Colonic mucosa (tissue), 4 donors: Measurements from ENCODE around the gene PTGER4. TPM values are rescaled to one million over a fixed set of nuclear protein-coding genes. Genes with fewer than 3 reads are reported as not detected.
"Not testable (repeated sequence)": the region's sequence is repeated elsewhere in the genome, so short reads cannot be mapped to it uniquely, and the experiment has no call there.

Source experiments
- DNase-seq: peaks from one replicate; pipeline ENCODE4 v3.0.0-alpha.2; 2020
- H3K27ac ChIP-seq: fragments of 200-600 bp; one replicate; pipeline ENCODE4 v1.8.0; 2021
- H3K27me3 ChIP-seq: fragments of 200-600 bp; one replicate; pipeline ENCODE4 v1.8.0; 2021
- H3K36me3 ChIP-seq: fragments of 200-600 bp; one replicate; pipeline ENCODE4 v1.8.0; 2021
- H3K4me1 ChIP-seq: fragments of 200-600 bp; one replicate; pipeline ENCODE4 v1.8.0; 2021; ENCODE audit warnings: mild to moderate bottlenecking
- H3K4me3 ChIP-seq: fragments of 200-600 bp; one replicate; pipeline ENCODE4 v1.8.0; 2021
- H3K9ac ChIP-seq, 2 donors: one replicate each; pipeline ENCODE4 v1.7.0; 2013; ENCODE audit warnings: control low read depth in 2 of 2, low read depth in 2 of 2, low read length in 2 of 2
- H3K9me3 ChIP-seq: fragments of 200-600 bp; one replicate; pipeline ENCODE4 v1.8.0; 2021
- intact Hi-C: fragments of 100-400 bp; cut with DNase I; formaldehyde crosslinking; loops from one replicate; pipeline ENCODE4 v1.14.1; 2022
- total RNA-seq, 2 donors: library from RNA; stranded (reverse); fragmentation: NEBNext Ultra II Directional in 1 of 2; extraction: Animal tissue kit (Norgen Biotek cat#: 25700) in 1 of 2; gene quantifications; one replicate each; pipeline ENCODE4 v1.2.1, GENCODE V29; 2021
- TF ChIP-seq, protein P1 (sequence below): fragments of 200-600 bp; IDR thresholded peaks from one replicate; pipeline ENCODE4 v1.8.0; 2022; ENCODE audit warnings: antibody characterized with exemption, mild to moderate bottlenecking
- donor health status: healthy.
- donor health status: DM: no; HTN: no; CAD: no.
- donor health status: DM: no; HTN: no; CAD: no.

Gene PTGER4
- total RNA-seq, 2 donors from 2014 or later = 28.1 to 53.4 TPM

DNA sequence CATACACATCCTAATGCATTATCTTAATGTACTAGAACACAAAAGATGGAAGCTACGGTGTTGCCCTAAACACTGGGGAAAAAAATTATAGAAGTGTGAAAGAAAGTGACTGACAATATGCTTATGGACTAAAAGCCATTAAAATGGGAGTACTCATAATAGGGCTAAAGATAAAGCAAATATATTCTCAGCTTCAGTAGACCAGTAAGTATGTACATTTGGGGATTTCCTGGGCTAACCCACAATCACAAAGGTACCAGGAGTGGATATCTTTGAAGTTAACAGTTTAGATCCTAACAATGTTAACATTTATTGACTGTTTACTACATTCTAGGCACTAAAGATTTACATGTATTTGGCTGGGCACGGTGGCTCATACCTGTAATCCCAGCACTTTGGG, 36.9 kb downstream of the PTGER4 start:
- no peak for DNase-seq
- TF ChIP-seq, protein P1, sequence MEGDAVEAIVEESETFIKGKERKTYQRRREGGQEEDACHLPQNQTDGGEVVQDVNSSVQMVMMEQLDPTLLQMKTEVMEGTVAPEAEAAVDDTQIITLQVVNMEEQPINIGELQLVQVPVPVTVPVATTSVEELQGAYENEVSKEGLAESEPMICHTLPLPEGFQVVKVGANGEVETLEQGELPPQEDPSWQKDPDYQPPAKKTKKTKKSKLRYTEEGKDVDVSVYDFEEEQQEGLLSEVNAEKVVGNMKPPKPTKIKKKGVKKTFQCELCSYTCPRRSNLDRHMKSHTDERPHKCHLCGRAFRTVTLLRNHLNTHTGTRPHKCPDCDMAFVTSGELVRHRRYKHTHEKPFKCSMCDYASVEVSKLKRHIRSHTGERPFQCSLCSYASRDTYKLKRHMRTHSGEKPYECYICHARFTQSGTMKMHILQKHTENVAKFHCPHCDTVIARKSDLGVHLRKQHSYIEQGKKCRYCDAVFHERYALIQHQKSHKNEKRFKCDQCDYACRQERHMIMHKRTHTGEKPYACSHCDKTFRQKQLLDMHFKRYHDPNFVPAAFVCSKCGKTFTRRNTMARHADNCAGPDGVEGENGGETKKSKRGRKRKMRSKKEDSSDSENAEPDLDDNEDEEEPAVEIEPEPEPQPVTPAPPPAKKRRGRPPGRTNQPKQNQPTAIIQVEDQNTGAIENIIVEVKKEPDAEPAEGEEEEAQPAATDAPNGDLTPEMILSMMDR = no peak
- Histone ChIP-seq H3K36me3 (no peaks in the 10 kb centered on the region), H3K9ac (no peak overlapping the region), H3K4me3 (no peak overlapping the region), H3K27ac (no peak overlapping the region), H3K27me3 (no peaks in the 10 kb centered on the region), H3K4me1 (no peaks in the 10 kb centered on the region), H3K9me3 (no peaks in the 10 kb centered on the region)
- intact Hi-C loops = no loop called here

DNA sequence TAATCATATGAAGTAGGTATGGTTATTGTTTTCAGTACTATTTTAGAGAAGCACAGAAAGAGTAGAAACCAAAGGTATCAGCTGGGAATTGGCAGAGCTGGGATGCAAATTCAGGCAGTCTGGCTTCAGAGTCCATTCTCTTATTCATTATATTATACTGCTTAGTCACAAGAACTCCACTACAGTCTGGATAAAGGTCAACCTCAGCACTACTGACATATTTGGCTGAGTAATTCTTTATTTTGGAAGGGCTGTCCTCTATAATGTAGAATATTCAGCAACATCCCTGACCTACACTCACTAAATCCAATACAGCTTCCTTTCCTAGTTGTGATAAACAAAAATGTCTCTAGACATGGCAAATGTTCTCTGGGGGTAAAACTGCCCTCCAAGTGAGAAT, 37.6 kb downstream of the PTGER4 start:
- intact Hi-C loops = no loop called here
- no peak overlapping the region for H3K4me3 ChIP-seq

DNA sequence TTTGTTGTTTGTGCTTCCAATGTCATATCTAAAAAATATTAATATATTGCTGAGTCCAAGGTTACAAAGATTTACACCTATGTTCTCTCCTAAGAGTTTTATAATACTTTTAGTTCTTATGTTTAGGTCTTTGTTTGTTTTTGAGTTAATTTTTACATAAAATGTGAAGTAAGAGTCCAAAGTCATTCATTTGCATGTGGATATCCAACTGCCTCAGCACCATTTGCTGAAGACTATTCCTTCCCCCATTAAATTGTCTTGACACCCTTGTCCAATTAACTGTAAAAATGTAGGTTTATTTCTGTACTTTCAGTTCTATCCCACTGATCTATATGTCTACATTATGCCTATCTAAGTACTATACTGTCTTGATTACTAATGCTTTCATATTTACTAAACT, 40.4 kb downstream of the PTGER4 start:
- H3K4me3 ChIP-seq = no peak overlapping the region
- intact Hi-C loops = no loop called here
- H3K27ac ChIP-seq = no peak overlapping the region
- H3K9ac ChIP-seq = no peak overlapping the region
- no peaks in the 10 kb centered on the region for H3K9me3 ChIP-seq
- TF ChIP-seq, protein P1 = no peak
- DNase-seq = no peak
- no peaks in the 10 kb centered on the region for H3K36me3 ChIP-seq
- no peaks in the 10 kb centered on the region for H3K4me1 ChIP-seq
- H3K27me3 ChIP-seq = no peaks in the 10 kb centered on the region

More for the DNA sequence above, 37.6 kb downstream of the PTGER4 start:
- no peaks in the 10 kb centered on the region for H3K4me1 ChIP-seq
- DNase-seq = no peak
- TF ChIP-seq, protein P1 = no peak
- no peaks in the 10 kb centered on the region for H3K9me3 ChIP-seq
- H3K36me3 ChIP-seq = no peaks in the 10 kb centered on the region
- no peaks in the 10 kb centered on the region for H3K27me3 ChIP-seq
- no peak overlapping the region for H3K27ac ChIP-seq
- H3K9ac ChIP-seq = no peak overlapping the region

DNA sequence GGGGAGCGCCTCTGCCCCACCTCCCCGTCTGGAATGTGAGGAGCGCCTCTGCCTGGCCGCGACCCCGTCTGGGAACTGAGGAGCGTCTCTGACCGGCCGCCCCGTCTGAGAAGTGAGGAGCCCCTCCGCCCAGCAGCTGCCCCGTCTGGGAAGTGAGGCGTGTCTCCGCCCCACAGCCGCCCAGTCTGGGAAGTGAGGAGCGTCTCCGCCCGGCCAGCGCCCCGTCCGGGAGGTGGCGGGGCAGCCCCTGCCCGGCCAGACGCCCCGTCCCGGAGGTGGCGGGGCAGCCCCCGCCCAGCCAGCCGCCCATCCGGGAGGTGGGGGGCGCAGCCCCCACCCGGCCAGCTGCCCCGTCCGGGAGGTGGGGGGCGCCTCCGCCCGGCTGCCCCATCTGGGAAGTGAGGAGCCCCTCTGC, 42.8 kb downstream of the PTGER4 start:
- DNase-seq, H3K36me3 ChIP-seq: not testable (repeated sequence)

DNA sequence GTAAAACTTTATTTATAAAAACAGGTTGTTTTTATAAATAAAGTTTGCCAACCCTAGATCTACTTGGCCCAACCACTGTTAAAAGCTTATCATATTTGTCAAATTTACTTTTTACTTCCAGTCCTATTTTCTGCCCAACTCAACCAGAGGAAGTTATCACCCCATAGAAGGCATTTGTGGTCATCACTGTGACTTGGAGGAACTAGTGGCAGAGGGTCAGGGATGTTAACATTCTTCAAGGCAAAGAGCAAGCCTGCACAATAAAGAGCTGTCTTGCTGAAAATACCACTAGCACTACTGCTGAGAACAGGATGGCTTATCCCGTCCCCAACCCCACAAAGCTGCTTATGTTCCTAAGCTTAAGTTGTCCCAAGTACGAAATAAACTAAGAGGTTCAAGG, 53.7 kb downstream of the PTGER4 start:
- intact Hi-C loops = loop anchor here (10.0 kb wide), 2 partner anchors 1019 to 1159 kb away; no protein-coding TSS in a partner anchor
- DNase-seq = no peak
- peak overlapping the region; percentile 68 for H3K27ac ChIP-seq

More for the DNA sequence above, 42.8 kb downstream of the PTGER4 start:
- H3K27me3 ChIP-seq, H3K4me1 ChIP-seq, intact Hi-C loops, H3K9ac ChIP-seq, H3K4me3 ChIP-seq, H3K27ac ChIP-seq, H3K9me3 ChIP-seq: not testable (repeated sequence)

More for the DNA sequence above, 53.7 kb downstream of the PTGER4 start:
- TF ChIP-seq, protein P1 = no peak
- H3K9ac ChIP-seq = no peak overlapping the region
- H3K27me3 ChIP-seq = no peaks in the 10 kb centered on the region
- no peaks in the 10 kb centered on the region for H3K9me3 ChIP-seq
- no peak overlapping the region for H3K4me3 ChIP-seq
- H3K4me1 ChIP-seq = peaks cover 11% of the 10 kb centered on the region
- no peaks in the 10 kb centered on the region for H3K36me3 ChIP-seq
